ENCODE data around the gene ASTL. TPM values are rescaled to one million over a fixed set of nuclear protein-coding genes. Genes with fewer than 3 reads are reported as not detected.

The ASTL gene
- total RNA-seq, 1 donor from 2014 or later, result not detected

- H3K79me2 ChIP-seq (ENCODE audit: insufficient read depth, low read length), result no peaks in the 10 kb centered on the region
- no peaks in the 10 kb centered on the region for H3K27me3 ChIP-seq (ENCODE audit: insufficient read depth, low read length)
- TF ChIP-seq EZH2 (IDR thresholded peaks at IDR 0.05; ENCODE audit: insufficient read depth, low read length), result no peak
- TF ChIP-seq, protein P1, sequence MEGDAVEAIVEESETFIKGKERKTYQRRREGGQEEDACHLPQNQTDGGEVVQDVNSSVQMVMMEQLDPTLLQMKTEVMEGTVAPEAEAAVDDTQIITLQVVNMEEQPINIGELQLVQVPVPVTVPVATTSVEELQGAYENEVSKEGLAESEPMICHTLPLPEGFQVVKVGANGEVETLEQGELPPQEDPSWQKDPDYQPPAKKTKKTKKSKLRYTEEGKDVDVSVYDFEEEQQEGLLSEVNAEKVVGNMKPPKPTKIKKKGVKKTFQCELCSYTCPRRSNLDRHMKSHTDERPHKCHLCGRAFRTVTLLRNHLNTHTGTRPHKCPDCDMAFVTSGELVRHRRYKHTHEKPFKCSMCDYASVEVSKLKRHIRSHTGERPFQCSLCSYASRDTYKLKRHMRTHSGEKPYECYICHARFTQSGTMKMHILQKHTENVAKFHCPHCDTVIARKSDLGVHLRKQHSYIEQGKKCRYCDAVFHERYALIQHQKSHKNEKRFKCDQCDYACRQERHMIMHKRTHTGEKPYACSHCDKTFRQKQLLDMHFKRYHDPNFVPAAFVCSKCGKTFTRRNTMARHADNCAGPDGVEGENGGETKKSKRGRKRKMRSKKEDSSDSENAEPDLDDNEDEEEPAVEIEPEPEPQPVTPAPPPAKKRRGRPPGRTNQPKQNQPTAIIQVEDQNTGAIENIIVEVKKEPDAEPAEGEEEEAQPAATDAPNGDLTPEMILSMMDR (IDR thresholded peaks at IDR 0.05; ENCODE audit: insufficient read depth, low read depth, low read length), result no peak
- FAIRE-seq (no peak), DNase-seq (ENCODE audit: low read depth) (no peak)
- H2AFZ ChIP-seq (ENCODE audit: low read depth, low read length), result no peak overlapping the region
- no peak overlapping the region for H3K4me3 Mint-ChIP-seq (ENCODE audit: unreplicated experiment)
- no peaks in the 10 kb centered on the region for H4K20me1 ChIP-seq (ENCODE audit: insufficient read depth, low read length)
- H3K27ac ChIP-seq (ENCODE audit: low read depth, low read length), result no peak overlapping the region
- H3K27ac Mint-ChIP-seq (ENCODE audit: unreplicated experiment), result no peak overlapping the region
- no peaks in the 10 kb centered on the region for H3K9me3 ChIP-seq (ENCODE audit: insufficient read depth, low read depth, low read length)
- H3K9me3 Mint-ChIP-seq (ENCODE audit: unreplicated experiment), result peaks cover 5% of the 10 kb centered on the region
- H3K36me3 ChIP-seq (ENCODE audit: insufficient read depth, low read length), result no peaks in the 10 kb centered on the region
- peaks cover 8% of the 10 kb centered on the region for H3K4me1 ChIP-seq (ENCODE audit: insufficient read depth, low read length)
- peaks cover 63% of the 10 kb centered on the region for H3K27me3 Mint-ChIP-seq (ENCODE audit: low read depth, unreplicated experiment)
- H3K4me1 Mint-ChIP-seq (ENCODE audit: low read depth, unreplicated experiment), result no peaks in the 10 kb centered on the region
- no peak overlapping the region for H3K4me3 ChIP-seq (ENCODE audit: insufficient read depth, low read depth, low read length)
- no peak overlapping the region for H3K9ac ChIP-seq (ENCODE audit: low read length)
- H3K36me3 Mint-ChIP-seq (ENCODE audit: low read depth, unreplicated experiment), result no peaks in the 10 kb centered on the region
- H3K4me2 ChIP-seq (ENCODE audit: low read length), result no peak overlapping the region
Measured at GRCh38 chr2:96156011-96156820, 17.9 kb upstream of the ASTL start.

- no peaks in the 10 kb centered on the region for H3K79me2 ChIP-seq (ENCODE audit: insufficient read depth, low read length)
- peaks cover 64% of the 10 kb centered on the region for H3K27me3 Mint-ChIP-seq (ENCODE audit: low read depth, unreplicated experiment)
- no peak overlapping the region for H3K4me3 ChIP-seq (ENCODE audit: insufficient read depth, low read depth, low read length)
- no peak overlapping the region for H3K9ac ChIP-seq (ENCODE audit: low read length)
- no peak overlapping the region for H3K4me2 ChIP-seq (ENCODE audit: low read length)
- no peak for TF ChIP-seq EZH2 (IDR thresholded peaks at IDR 0.05; ENCODE audit: insufficient read depth, low read length)
- TF ChIP-seq, protein P1 (IDR thresholded peaks at IDR 0.05; ENCODE audit: insufficient read depth, low read depth, low read length), result no peak
- no peaks in the 10 kb centered on the region for H3K27me3 ChIP-seq (ENCODE audit: insufficient read depth, low read length)
- H4K20me1 ChIP-seq (ENCODE audit: insufficient read depth, low read length), result no peaks in the 10 kb centered on the region
- DNase-seq (ENCODE audit: low read depth) (no peak), FAIRE-seq (no peak)
- H2AFZ ChIP-seq (ENCODE audit: low read depth, low read length), result no peak overlapping the region
- no peak overlapping the region for H3K27ac Mint-ChIP-seq (ENCODE audit: unreplicated experiment)
- no peaks in the 10 kb centered on the region for H3K36me3 Mint-ChIP-seq (ENCODE audit: low read depth, unreplicated experiment)
- peaks cover 8% of the 10 kb centered on the region for H3K4me1 ChIP-seq (ENCODE audit: insufficient read depth, low read length)
- H3K27ac ChIP-seq (ENCODE audit: low read depth, low read length), result no peak overlapping the region
- H3K36me3 ChIP-seq (ENCODE audit: insufficient read depth, low read length), result no peaks in the 10 kb centered on the region
- H3K4me3 Mint-ChIP-seq (ENCODE audit: unreplicated experiment), result no peak overlapping the region
- H3K9me3 ChIP-seq (ENCODE audit: insufficient read depth, low read depth, low read length), result no peaks in the 10 kb centered on the region
- H3K4me1 Mint-ChIP-seq (ENCODE audit: low read depth, unreplicated experiment), result no peaks in the 10 kb centered on the region
- H3K9me3 Mint-ChIP-seq (ENCODE audit: unreplicated experiment), result peaks cover 2% of the 10 kb centered on the region
Measured at GRCh38 chr2:96154506-96155380, 16.4 kb upstream of the ASTL start.

Measured in astrocyte (in vitro differentiated cells and primary cell).